GM06990 (cell line): ENCODE results near the gene KCNIP4.

ENCODE experiments used
- DNase-seq: peaks from one replicate; pipeline ENCODE4 v3.0.0-alpha.2; 2011; ENCODE audit not compliant: insufficient read length; ENCODE audit errors: extremely low read depth
- H3K27me3 ChIP-seq: replicated peaks from 2 replicates; pipeline ENCODE4 v1.6.0; 2011; ENCODE audit warnings: low read length; ENCODE audit not compliant: control insufficient read depth, insufficient read depth
- H3K36me3 ChIP-seq: 2 replicates; pipeline ENCODE4 v1.5.1; 2011; ENCODE audit warnings: low read length; ENCODE audit not compliant: control insufficient read depth, insufficient read depth
- H3K4me3 ChIP-seq: replicated peaks from 2 replicates; pipeline ENCODE4 v1.5.1; 2011; ENCODE audit warnings: low read depth, mild to moderate bottlenecking, control low read depth, low read length
- CTCF ChIP-seq: IDR thresholded peaks from 2 replicates; pipeline ENCODE4 v1.5.1; 2011; ENCODE audit warnings: low read length, control low read depth, mild to moderate bottlenecking, inconsistent platforms; ENCODE audit not compliant: insufficient read depth, poor library complexity, severe bottlenecking

Gene KCNIP4

DNA sequence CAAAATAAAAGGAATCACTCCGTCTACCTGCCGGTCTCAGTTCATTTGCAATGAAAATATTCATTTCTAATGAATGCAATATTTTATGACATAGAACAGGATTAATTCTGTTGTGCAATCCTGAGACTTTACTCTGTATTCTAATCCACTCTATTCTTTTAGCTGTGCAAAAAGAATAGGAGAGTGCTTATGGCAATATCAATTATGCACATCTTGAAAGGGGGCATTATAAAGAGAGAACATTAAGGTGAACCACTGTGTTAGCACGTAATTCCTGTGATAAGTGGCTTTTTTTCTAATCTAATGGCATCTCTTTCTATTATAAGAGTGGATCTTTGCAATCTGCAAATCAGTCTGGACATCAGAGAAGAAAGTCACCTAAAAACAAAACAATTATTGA lies 99.5 kb downstream of the KCNIP4 start:
- Histone ChIP-seq H3K4me3 (no peak overlapping the region), H3K27me3 (no peaks in the 10 kb centered on the region), H3K36me3 (no peaks in the 10 kb centered on the region)
- no peak for TF ChIP-seq CTCF
- no peak for DNase-seq

DNA sequence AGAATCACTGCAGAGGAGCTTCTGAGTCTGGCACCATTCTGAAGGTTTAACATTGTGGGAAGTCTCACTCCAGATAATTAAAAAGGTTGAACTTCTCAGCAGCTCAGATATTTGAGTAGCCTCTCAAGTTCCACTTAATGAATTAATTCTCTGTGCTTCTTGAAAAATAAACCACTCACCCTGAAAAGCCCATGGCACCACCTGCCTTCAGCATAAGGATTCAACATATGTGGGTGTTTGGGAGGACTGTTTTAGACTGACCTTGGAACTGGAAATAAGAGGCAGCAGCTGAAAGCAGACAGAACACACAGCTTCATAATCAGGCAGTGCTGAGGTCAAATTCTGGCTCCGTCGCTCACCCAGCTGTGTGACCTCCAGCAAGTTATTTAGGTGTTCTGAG lies 100.6 kb downstream of the KCNIP4 start:
- Histone ChIP-seq H3K4me3 (no peak overlapping the region), H3K27me3 (no peaks in the 10 kb centered on the region), H3K36me3 (no peaks in the 10 kb centered on the region)
- no peak for TF ChIP-seq CTCF
- no peak for DNase-seq

- Histone ChIP-seq H3K4me3 (no peak overlapping the region), H3K36me3 (no peaks in the 10 kb centered on the region), H3K27me3 (no peaks in the 10 kb centered on the region)
- DNase-seq = no peak
- TF ChIP-seq CTCF = no peak
Measured at GRCh38 chr4:21845663-21846062, 102.9 kb downstream of the KCNIP4 start.

- no peak for DNase-seq
- TF ChIP-seq CTCF = no peak
- Histone ChIP-seq H3K36me3 (no peaks in the 10 kb centered on the region), H3K27me3 (no peaks in the 10 kb centered on the region), H3K4me3 (no peak overlapping the region)
Measured at GRCh38 chr4:21835712-21836111, 112.9 kb downstream of the KCNIP4 start.

- no peak for TF ChIP-seq CTCF
Measured at GRCh38 chr4:21830272-21830671, 118.3 kb downstream of the KCNIP4 start.

GRCh38 chr4:21827575-21827974 lies 121.0 kb downstream of the KCNIP4 start:
- Histone ChIP-seq H3K27me3 (no peaks in the 10 kb centered on the region), H3K4me3 (no peak overlapping the region), H3K36me3 (no peaks in the 10 kb centered on the region)
- no peak for TF ChIP-seq CTCF
- DNase-seq = no peak

More at GRCh38 chr4:21830272-21830671, 118.3 kb downstream of the KCNIP4 start:
- no peaks in the 10 kb centered on the region for H3K36me3 ChIP-seq
- no peak overlapping the region for H3K4me3 ChIP-seq
- no peaks in the 10 kb centered on the region for H3K27me3 ChIP-seq
- no peak for DNase-seq
